Astrocyte of the spinal cord (primary cell): Measurements from ENCODE around the gene NANOS1.

ENCODE experiments used
- DNase-seq: peaks from one replicate; pipeline ENCODE4 v3.0.0; 2011; ENCODE audit warnings: low read depth, low spot score
- H3K4me3 ChIP-seq: 2 replicates; pipeline ENCODE4 v1.5.1; 2011; ENCODE audit warnings: low read depth, mild to moderate bottlenecking, low read length, moderate library complexity
- CTCF ChIP-seq: IDR thresholded peaks from 2 replicates; pipeline ENCODE4 v1.5.1; 2012; ENCODE audit warnings: low read depth, mild to moderate bottlenecking, low read length, inconsistent platforms
- in situ Hi-C: cut with HindIII; loops from 2 replicates; pipeline ENCODE4 v1.10.0; 2017; ENCODE audit warnings: low sequenced_read_pairs

NANOS1 gene

DNA sequence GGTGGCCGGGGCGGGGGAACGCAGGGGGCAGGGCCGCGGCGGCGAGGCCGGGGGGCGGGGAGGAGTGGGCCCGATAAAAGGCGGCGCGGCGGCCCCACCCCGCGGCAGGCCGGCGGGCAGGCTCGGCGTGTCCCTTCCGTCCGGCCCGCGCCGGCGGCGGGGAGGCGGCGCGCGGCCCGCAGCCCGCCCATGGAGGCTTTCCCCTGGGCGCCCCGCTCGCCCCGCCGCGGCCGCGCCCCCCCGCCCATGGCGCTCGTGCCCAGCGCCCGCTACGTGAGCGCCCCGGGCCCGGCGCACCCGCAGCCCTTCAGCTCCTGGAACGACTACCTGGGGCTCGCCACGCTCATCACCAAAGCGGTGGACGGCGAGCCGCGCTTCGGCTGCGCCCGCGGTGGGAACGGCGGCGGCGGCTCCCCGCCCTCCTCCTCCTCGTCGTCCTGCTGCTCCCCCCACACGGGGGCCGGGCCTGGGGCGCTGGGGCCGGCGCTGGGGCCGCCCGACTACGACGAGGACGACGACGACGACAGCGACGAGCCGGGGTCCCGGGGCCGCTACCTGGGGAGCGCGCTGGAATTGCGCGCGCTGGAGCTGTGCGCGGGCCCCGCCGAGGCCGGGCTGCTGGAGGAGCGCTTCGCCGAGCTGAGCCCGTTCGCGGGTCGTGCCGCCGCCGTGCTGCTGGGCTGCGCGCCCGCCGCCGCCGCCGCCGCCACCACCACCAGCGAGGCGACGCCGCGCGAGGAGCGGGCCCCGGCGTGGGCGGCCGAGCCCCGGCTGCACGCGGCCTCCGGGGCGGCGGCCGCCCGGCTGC lies at the start of gene NANOS1:
Gene NANOS1, plus strand, starts transcription at position 102 of the 808 bp plus-strand sequence. Its CDS starts 88 bp downstream, at position 190.
- DNase-seq = no peak
- H3K4me3 ChIP-seq = peak within 1 kb of the TSS; percentile 35
- no peak for TF ChIP-seq CTCF
- in situ Hi-C loops = no loop called here

- no peak for TF ChIP-seq CTCF
- DNase-seq = no peak
- in situ Hi-C loops = no loop called here
- no peak overlapping the region for H3K4me3 ChIP-seq
These were observed 49.2 kb upstream of the NANOS1 start for GRCh38 chr10:118980135-118980865.

DNA sequence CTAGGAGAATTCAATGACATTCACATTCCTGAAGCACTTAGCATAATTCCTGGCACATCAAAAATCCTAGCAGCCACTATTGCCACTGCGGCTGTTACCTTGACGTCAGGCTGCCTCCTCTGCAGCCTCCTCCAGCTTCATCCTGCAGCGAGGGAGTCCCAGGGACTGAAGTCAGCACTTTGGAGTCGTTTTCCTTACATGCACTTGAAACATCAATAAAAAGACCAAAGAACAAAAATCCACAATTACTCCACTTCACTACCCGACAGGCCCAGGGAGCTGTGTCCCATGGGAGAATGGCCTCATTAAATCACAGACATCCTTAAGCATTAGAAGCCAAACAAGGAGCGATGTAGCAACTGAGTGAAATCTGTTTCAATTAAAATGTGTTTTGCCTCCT lies 48.6 kb upstream of the NANOS1 start:
- no peak for DNase-seq
- no peak overlapping the region for H3K4me3 ChIP-seq
- in situ Hi-C loops = no loop called here
- no peak for TF ChIP-seq CTCF

- no peak for TF ChIP-seq CTCF
- in situ Hi-C loops = no loop called here
- no peak overlapping the region for H3K4me3 ChIP-seq
- DNase-seq = no peak
These were observed 47.6 kb upstream of the NANOS1 start for GRCh38 chr10:118981946-118982345.

DNA sequence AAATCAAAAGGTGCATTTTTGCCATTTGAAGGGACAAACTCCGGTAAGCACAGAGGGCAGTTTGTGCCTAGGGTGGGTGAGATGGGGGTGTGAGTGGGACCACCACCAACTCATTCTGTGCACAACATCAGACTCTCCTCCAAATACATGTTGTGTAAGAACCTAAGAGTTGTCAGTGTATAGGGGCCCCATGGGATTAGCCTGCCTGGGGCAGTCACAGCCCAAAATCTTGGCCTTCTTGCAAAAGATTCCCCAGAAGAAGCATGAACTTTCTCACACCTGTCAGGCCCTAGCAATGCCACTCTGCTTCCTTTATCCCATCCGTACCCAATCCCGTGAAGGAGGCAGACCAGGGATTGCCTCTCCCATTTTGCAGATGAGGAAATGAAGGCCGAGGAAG lies 47.1 kb upstream of the NANOS1 start:
- no peak for DNase-seq
- no peak overlapping the region for H3K4me3 ChIP-seq
- no peak for TF ChIP-seq CTCF
- in situ Hi-C loops = no loop called here

DNA sequence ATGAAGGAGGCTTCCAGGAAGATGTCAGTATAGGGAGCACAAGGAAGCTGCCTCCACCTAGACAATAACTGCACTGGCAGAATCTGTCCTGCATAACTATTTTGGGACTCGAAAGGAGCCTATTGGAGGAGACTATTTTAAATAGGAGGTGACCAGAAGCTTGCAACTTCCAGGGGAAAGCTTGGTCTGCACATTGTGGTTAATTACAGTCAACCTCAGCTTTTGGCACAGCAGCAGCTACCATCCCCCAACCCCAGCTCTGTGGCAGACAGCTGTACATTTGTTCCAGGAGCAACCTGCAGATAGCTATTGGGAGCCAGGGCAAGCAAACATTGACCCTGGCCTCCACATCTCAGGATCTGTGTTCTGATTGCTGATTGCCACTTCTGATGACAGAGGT lies 46.3 kb upstream of the NANOS1 start:
- DNase-seq = no peak
- H3K4me3 ChIP-seq = no peak overlapping the region
- no peak for TF ChIP-seq CTCF
- in situ Hi-C loops = no loop called here
